Endothelial cell (in vitro differentiated cells): ENCODE data around the gene ZSWIM5. TPM values are rescaled to one million over a fixed set of nuclear protein-coding genes. Genes with fewer than 3 reads are reported as not detected.
"Not testable (repeated sequence)": the region's sequence is repeated elsewhere in the genome, so short reads cannot be mapped to it uniquely, and the experiment has no call there.

Experiments used
- DNase-seq: peaks from one replicate; pipeline ENCODE4 v3.0.0; 2021; ENCODE audit warnings: low spot score
- H3K27ac Mint-ChIP-seq: one replicate; pipeline ENCODE4 v1.8.0; 2021; ENCODE audit warnings: mixed read lengths, inconsistent platforms; ENCODE audit not compliant: unreplicated experiment
- H3K27me3 Mint-ChIP-seq: one replicate; pipeline ENCODE4 v1.8.0; 2021; ENCODE audit warnings: mild to moderate bottlenecking, moderate library complexity, mixed read lengths, inconsistent platforms; ENCODE audit not compliant: unreplicated experiment
- H3K36me3 Mint-ChIP-seq: one replicate; pipeline ENCODE4 v1.8.0; 2021; ENCODE audit warnings: mild to moderate bottlenecking, low read depth, mixed read lengths, inconsistent platforms; ENCODE audit not compliant: unreplicated experiment
- H3K4me1 Mint-ChIP-seq: one replicate; pipeline ENCODE4 v1.8.0; 2021; ENCODE audit warnings: mild to moderate bottlenecking, mixed read lengths, inconsistent platforms; ENCODE audit not compliant: unreplicated experiment
- H3K4me3 Mint-ChIP-seq: one replicate; pipeline ENCODE4 v1.8.0; 2021; ENCODE audit warnings: mild to moderate bottlenecking, mixed read lengths, inconsistent platforms; ENCODE audit not compliant: unreplicated experiment
- H3K9me3 Mint-ChIP-seq: one replicate; pipeline ENCODE4 v1.8.0; 2021; ENCODE audit warnings: mixed read lengths, inconsistent platforms; ENCODE audit not compliant: unreplicated experiment
- CTCF ChIP-seq: fragments of 200-600 bp; sonication (generic); IDR thresholded peaks from one replicate; pipeline ENCODE4 v1.5.0; 2021; ENCODE audit warnings: antibody characterized with exemption; ENCODE audit not compliant: unreplicated experiment
- total RNA-seq: library from RNA; stranded (reverse); fragmentation: NEBNext Ultra II Directional; extraction: Animal tissue kit (Norgen Biotek cat#: 25700); gene quantifications from one replicate; pipeline ENCODE4 v1.2.1, GENCODE V29; 2021; ENCODE audit not compliant: unreplicated experiment

The ZSWIM5 gene
- total RNA-seq, 1 donor from 2014 or later, result 6.6 TPM

- Mint-ChIP-seq H3K4me1 (peaks cover 5% of the 10 kb centered on the region), H3K36me3 (peaks cover 55% of the 10 kb centered on the region), H3K4me3 (peak overlapping the region; percentile 1), H3K9me3 (no peaks in the 10 kb centered on the region), H3K27ac (peak overlapping the region; percentile 45), H3K27me3 (peaks cover 17% of the 10 kb centered on the region)
- no peak for DNase-seq
- TF ChIP-seq CTCF, result no peak
Measured at GRCh38 chr1:45004281-45004920, 202.0 kb downstream of the ZSWIM5 start.

- H3K36me3 Mint-ChIP-seq, result peaks cover 49% of the 10 kb centered on the region
- no peak overlapping the region for H3K27ac Mint-ChIP-seq
- H3K4me1 Mint-ChIP-seq, result peaks cover 5% of the 10 kb centered on the region
- no peak for TF ChIP-seq CTCF
- H3K4me3 Mint-ChIP-seq, result no peak overlapping the region
- DNase-seq, result no peak
- H3K27me3 Mint-ChIP-seq, result peaks cover 16% of the 10 kb centered on the region
- no peaks in the 10 kb centered on the region for H3K9me3 Mint-ChIP-seq
Measured at GRCh38 chr1:45003741-45004140, 202.7 kb downstream of the ZSWIM5 start.

GRCh38 chr1:45002650-45003645 is 203.5 kb downstream of the ZSWIM5 start:
- DNase-seq, result no peak
- H3K4me3 Mint-ChIP-seq, result peak overlapping the region; percentile 2
- no peaks in the 10 kb centered on the region for H3K9me3 Mint-ChIP-seq
- peaks cover 5% of the 10 kb centered on the region for H3K4me1 Mint-ChIP-seq
- H3K36me3 Mint-ChIP-seq, result peaks cover 41% of the 10 kb centered on the region
- peaks cover 15% of the 10 kb centered on the region for H3K27me3 Mint-ChIP-seq
- no peak for TF ChIP-seq CTCF
- no peak overlapping the region for H3K27ac Mint-ChIP-seq

- Mint-ChIP-seq H3K36me3 (peaks cover 32% of the 10 kb centered on the region), H3K27me3 (peaks cover 12% of the 10 kb centered on the region)
- H3K4me3 Mint-ChIP-seq, H3K27ac Mint-ChIP-seq, DNase-seq, H3K9me3 Mint-ChIP-seq, H3K4me1 Mint-ChIP-seq: not testable (repeated sequence)
Measured at GRCh38 chr1:45001576-45001975, 204.8 kb downstream of the ZSWIM5 start.

GRCh38 chr1:45001011-45001481 is 205.4 kb downstream of the ZSWIM5 start:
- H3K36me3 Mint-ChIP-seq, result peaks cover 30% of the 10 kb centered on the region
- no peak for TF ChIP-seq CTCF
- H3K4me1 Mint-ChIP-seq, result peaks cover 5% of the 10 kb centered on the region
- H3K27ac Mint-ChIP-seq, result no peak overlapping the region
- no peak for DNase-seq
- peaks cover 12% of the 10 kb centered on the region for H3K27me3 Mint-ChIP-seq
- H3K4me3 Mint-ChIP-seq, result no peak overlapping the region
- H3K9me3 Mint-ChIP-seq, result no peaks in the 10 kb centered on the region
